K562 (cell line): ENCODE measurements around the gene ZBTB22. TPM values are rescaled to one million over a fixed set of nuclear protein-coding genes. Genes with fewer than 3 reads are reported as not detected.
A peak's percentile ranks its signal among the peaks of the same experiment; 100 is the strongest.

ENCODE experiments used
- ATF1 ChIP-seq, 2 experiments: fragments of 450-650 bp in 1 of 2; IDR thresholded peaks; 2 replicates each; pipeline ENCODE4 v1.6.1; 2016; ENCODE audit warnings: missing compliant biosample characterization in 1 of 2, missing genetic modification characterization in 1 of 2
- BCOR ChIP-seq: fragments of 450-650 bp; IDR thresholded peaks from 2 replicates; pipeline ENCODE4 v1.6.1; 2016
- BRD9 ChIP-seq: fragments of 450-650 bp; IDR thresholded peaks from 2 replicates; pipeline ENCODE4 v1.6.1; 2018; ENCODE audit warnings: low read depth; ENCODE audit not compliant: partially characterized antibody
- CBFA2T2 ChIP-seq: fragments of 450-650 bp; conservative IDR thresholded peaks from 2 replicates; pipeline ENCODE4 v1.6.1; 2017; ENCODE audit warnings: mild to moderate bottlenecking
- CTBP1 ChIP-seq: fragments of 450-650 bp; IDR thresholded peaks from 2 replicates; pipeline ENCODE4 v1.6.1; 2016; ENCODE audit warnings: borderline replicate concordance
- DMBX1 ChIP-seq: fragments of 250-450 bp; sonication (Bioruptor Pico); IDR thresholded peaks from 2 replicates; pipeline ENCODE4 v1.8.0; 2022; ENCODE audit warnings: inconsistent platforms, mild to moderate bottlenecking, moderate library complexity, borderline replicate concordance
- DNMT1 ChIP-seq: fragments of 450-650 bp; IDR thresholded peaks from 2 replicates; pipeline ENCODE4 v1.6.1; 2016; ENCODE audit warnings: antibody characterized with exemption, mild to moderate bottlenecking
- ELF1 ChIP-seq: fragments of 200-800 bp; sonication (Bioruptor generic); IDR thresholded peaks from 2 replicates; pipeline ENCODE4 v1.6.1; 2016; ENCODE audit warnings: missing genetic modification characterization, missing compliant biosample characterization
- ELF2 ChIP-seq: fragments of 250-450 bp; sonication (Bioruptor Pico); IDR thresholded peaks from 2 replicates; pipeline ENCODE4 v1.5.0; 2021; ENCODE audit warnings: mild to moderate bottlenecking
- FOXK1 ChIP-seq: sonication (generic); formaldehyde crosslinking; IDR thresholded peaks from 2 replicates; pipeline ENCODE4 v1.8.0; 2022; ENCODE audit warnings: missing genetic modification reagents, mild to moderate bottlenecking, borderline replicate concordance
- GATAD2A ChIP-seq: fragments of 450-650 bp; IDR thresholded peaks from 2 replicates; pipeline ENCODE4 v1.6.1; 2017
- HMGN3 ChIP-seq: IDR thresholded peaks from 2 replicates; pipeline ENCODE4 v1.6.1; 2011; ENCODE audit warnings: borderline replicate concordance, low read depth, mild to moderate bottlenecking, mixed read lengths, low read length; ENCODE audit not compliant: insufficient read length; ENCODE audit errors: extremely low read depth
- IRF2 ChIP-seq: sonication (generic); formaldehyde crosslinking; IDR thresholded peaks from 2 replicates; pipeline ENCODE4 v1.8.1; 2022; ENCODE audit warnings: mild to moderate bottlenecking, missing genetic modification reagents
- LEF1 ChIP-seq: fragments of 450-650 bp; IDR thresholded peaks from 2 replicates; pipeline ENCODE4 v1.6.1; 2016; ENCODE audit warnings: mild to moderate bottlenecking
- MECOM ChIP-seq: fragments of 250-450 bp; sonication (Bioruptor Pico); IDR thresholded peaks from 2 replicates; pipeline ENCODE4 v1.8.0; 2022; ENCODE audit warnings: inconsistent platforms
- NRF1 ChIP-seq, 2 experiments: fragments of 450-650 bp; IDR thresholded peaks in 1 of 2; conservative IDR thresholded peaks in 1 of 2; 2 replicates each; pipeline ENCODE4 v1.6.1; 2014; ENCODE audit warnings: mild to moderate bottlenecking in 2 of 2
- PHF20 ChIP-seq: fragments of 450-650 bp; IDR thresholded peaks from 2 replicates; pipeline ENCODE4 v1.6.1; 2018; ENCODE audit not compliant: partially characterized antibody
- PHTF2 ChIP-seq: fragments of 250-450 bp; sonication (Bioruptor Pico); IDR thresholded peaks from 2 replicates; pipeline ENCODE4 v1.5.0; 2021; ENCODE audit warnings: mild to moderate bottlenecking
- POLR2A ChIP-seq: fragments of 450-650 bp; conservative IDR thresholded peaks from 2 replicates; pipeline ENCODE4 v1.6.1; 2016
- SMARCC2 ChIP-seq: fragments of 450-650 bp; IDR thresholded peaks from 2 replicates; pipeline ENCODE4 v1.6.1; 2017; ENCODE audit warnings: antibody characterized with exemption, moderate library complexity, mild to moderate bottlenecking, low read depth
- TAF9B ChIP-seq: fragments of 450-650 bp; IDR thresholded peaks from 2 replicates; pipeline ENCODE4 v1.6.1; 2018; ENCODE audit warnings: mild to moderate bottlenecking; ENCODE audit not compliant: partially characterized antibody
- ZFX ChIP-seq: sonication (generic); formaldehyde crosslinking; IDR thresholded peaks from 2 replicates; pipeline ENCODE4 v1.8.0; 2022; ENCODE audit warnings: mild to moderate bottlenecking, missing genetic modification reagents, moderate library complexity
- ZNF212 ChIP-seq: fragments of 450-650 bp; formaldehyde crosslinking; IDR thresholded peaks from 2 replicates; pipeline ENCODE4 v1.4.0; 2020; ENCODE audit warnings: mild to moderate bottlenecking
- ZNF445 ChIP-seq: fragments of 250-450 bp; sonication (Bioruptor Pico); IDR thresholded peaks from 2 replicates; pipeline ENCODE4 v1.4.0; 2020; ENCODE audit warnings: low read depth, mild to moderate bottlenecking, moderate library complexity
- ZSCAN32 ChIP-seq: fragments of 450-650 bp; formaldehyde crosslinking; IDR thresholded peaks from 2 replicates; pipeline ENCODE4 v1.4.0; 2020; ENCODE audit warnings: mild to moderate bottlenecking, moderate library complexity
- ZZZ3 ChIP-seq: fragments of 450-650 bp; IDR thresholded peaks from 2 replicates; pipeline ENCODE4 v1.6.1; 2016; ENCODE audit warnings: antibody characterized with exemption, mild to moderate bottlenecking, moderate library complexity
- polyA plus RNA-seq, 8 experiments: library from polyadenylated mRNA; depleted of rRNA in 4 of 8; stranded (reverse) in 5 of 8; unstranded in 3 of 8; fragments of >200 nt; fragmentation: Nextera tagmentation in 2 of 8; fragmentation: Illumina TruSeq in 1 of 8; extraction: Ambion mirVana in 2 of 8; extraction: Trizol in 1 of 8; gene quantifications; 2 replicates each; pipeline versions ENCODE4 v1.2.1 to v1.2.3, GENCODE V29; 2011 to 2014; ENCODE audit warnings: inconsistent platforms in 1 of 8, missing spikeins in 1 of 8
- total RNA-seq, 7 experiments: library from RNA; depleted of rRNA in 6 of 7; stranded (reverse); fragments of >200 nt in 6 of 7; fragmentation: Illumina TruSeq in 2 of 7; extraction: Trizol in 2 of 7; gene quantifications; 2 replicates each; pipeline versions ENCODE4 v1.2.1 to v1.2.3, GENCODE V29; 2011 to 2021; ENCODE audit warnings: low replicate concordance in 1 of 7
- TF ChIP-seq, protein P1 (sequence below): fragments of 450-650 bp; IDR thresholded peaks from 2 replicates; pipeline ENCODE4 v1.6.1; 2017; ENCODE audit warnings: antibody characterized with exemption

Gene ZBTB22
- total and polyA plus RNA-seq, 9 of the 15 experiments (the other 6 are each of a cell fraction or from before 2014, with no cell fraction given): 0.21 to 11.9 (median 7.1) TPM

DNA sequence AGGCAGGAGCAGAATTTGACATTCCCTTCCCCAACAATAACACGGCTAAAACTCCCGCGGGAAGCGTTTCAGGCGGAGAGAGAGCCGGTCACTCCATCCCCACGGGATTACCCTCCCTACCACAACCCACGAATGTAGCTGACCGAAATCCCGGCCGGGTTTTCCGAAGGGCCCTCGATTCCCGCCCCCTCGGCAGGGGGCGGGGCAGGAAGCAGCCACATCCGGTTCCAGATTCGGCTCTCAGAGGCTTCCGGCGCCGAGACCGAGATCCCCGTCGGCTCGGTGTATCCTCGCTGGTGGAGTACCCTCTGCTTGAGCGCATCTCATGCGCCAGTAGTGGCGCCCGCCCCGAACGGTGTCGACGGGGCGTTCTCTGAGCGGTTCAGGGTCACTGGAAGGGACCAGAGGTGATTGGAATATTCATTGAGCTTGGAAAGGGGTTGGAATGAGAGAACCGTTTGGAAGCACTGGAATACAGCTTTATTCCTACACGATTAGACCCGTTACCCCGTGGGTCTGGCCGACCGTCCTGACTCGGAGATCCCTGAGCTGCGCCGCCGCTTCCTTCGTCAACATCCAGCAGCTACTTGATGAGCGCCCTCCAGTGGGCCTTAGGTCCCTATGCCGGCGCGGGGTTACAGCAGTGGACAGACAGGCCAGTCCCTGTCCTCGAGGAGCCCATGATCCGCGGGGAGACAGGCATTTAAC lies 18.2 kb downstream of the ZBTB22 start (continued):
- TF ChIP-seq FOXK1 (peak; percentile 17; the same call in 1 of the 2 replicates), ATF1 (CRISPR knock-in tag; IDR thresholded peaks at IDR 0.05) (no peak), ATF1 (tag; IDR thresholded peaks at IDR 0.05) (peak; percentile 87), GATAD2A (peak; percentile 94), PHF20 (peak; percentile 37), DMBX1 (CRISPR knock-in tag) (peak; percentile 61; the same call in 1 of the 2 replicates), TAF9B (peak; percentile 85), SMARCC2 (peak; percentile 16; the same call in 1 of the 2 replicates), ZSCAN32 (CRISPR knock-in tag) (peak; percentile 58; the same call in 1 of the 2 replicates), CTBP1 (peak; percentile 92; the same call in 1 of the 2 replicates), NRF1 (conservative IDR thresholded peaks at IDR 0.05 in 1 of 2, IDR thresholded peaks at IDR 0.05 in 1 of 2) (peak; percentile 82 to 86), HMGN3 (peak; percentile 80), ELF2 (CRISPR knock-in tag) (peak; percentile 49), PHTF2 (peak; percentile 53; the same call in 1 of the 2 replicates), DNMT1 (peak; percentile 29; the same call in 1 of the 2 replicates), ZNF212 (0 out of 2 replicates have a peak, but pooled peaks have one; percentile 15), ZFX (peak; percentile 51), BCOR (peak; percentile 32; the same call in 1 of the 2 replicates), CBFA2T2 (0 out of 2 replicates have a peak, but pooled peaks have one; percentile 4), MECOM (peak; percentile 93), ZNF445 (CRISPR knock-in tag) (no peak; the same call in 1 of the 2 replicates), POLR2A (peak; percentile 99), ELF1 (tag) (peak; percentile 90), ZZZ3 (no peak), LEF1 (peak; percentile 41), BRD9 (peak; percentile 92), IRF2 (CRISPR knock-in tag) (no peak)
- TF ChIP-seq, protein P1, sequence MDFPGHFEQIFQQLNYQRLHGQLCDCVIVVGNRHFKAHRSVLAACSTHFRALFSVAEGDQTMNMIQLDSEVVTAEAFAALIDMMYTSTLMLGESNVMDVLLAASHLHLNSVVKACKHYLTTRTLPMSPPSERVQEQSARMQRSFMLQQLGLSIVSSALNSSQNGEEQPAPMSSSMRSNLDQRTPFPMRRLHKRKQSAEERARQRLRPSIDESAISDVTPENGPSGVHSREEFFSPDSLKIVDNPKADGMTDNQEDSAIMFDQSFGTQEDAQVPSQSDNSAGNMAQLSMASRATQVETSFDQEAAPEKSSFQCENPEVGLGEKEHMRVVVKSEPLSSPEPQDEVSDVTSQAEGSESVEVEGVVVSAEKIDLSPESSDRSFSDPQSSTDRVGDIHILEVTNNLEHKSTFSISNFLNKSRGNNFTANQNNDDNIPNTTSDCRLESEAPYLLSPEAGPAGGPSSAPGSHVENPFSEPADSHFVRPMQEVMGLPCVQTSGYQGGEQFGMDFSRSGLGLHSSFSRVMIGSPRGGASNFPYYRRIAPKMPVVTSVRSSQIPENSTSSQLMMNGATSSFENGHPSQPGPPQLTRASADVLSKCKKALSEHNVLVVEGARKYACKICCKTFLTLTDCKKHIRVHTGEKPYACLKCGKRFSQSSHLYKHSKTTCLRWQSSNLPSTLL: no peak
